Dedifferentiated amniotic fluid mesenchymal stem cell (primary cell): ENCODE results near the gene ORC5.
"Not testable (repeated sequence)": the region's sequence is repeated elsewhere in the genome, so short reads cannot be mapped to it uniquely, and the experiment has no call there.

Source experiments
- DNase-seq: peaks from one replicate; pipeline ENCODE4 v3.0.0-alpha.2; 2016; ENCODE audit errors: extremely low spot score

The ORC5 gene

GRCh38 chr7:104192434-104192833, 15.4 kb downstream of the ORC5 start:
- no peak for DNase-seq

- DNase-seq, result no peak
These were observed 22.5 kb downstream of the ORC5 start for GRCh38 chr7:104185346-104185745.

GRCh38 chr7:104179178-104179577, 28.6 kb downstream of the ORC5 start:
- no peak for DNase-seq

- DNase-seq, result not testable (repeated sequence)
These were observed 30.2 kb downstream of the ORC5 start for GRCh38 chr7:104177565-104178083.

GRCh38 chr7:104176332-104176731, 31.5 kb downstream of the ORC5 start:
- DNase-seq, result no peak

- no peak for DNase-seq
These were observed 32.3 kb downstream of the ORC5 start for GRCh38 chr7:104175361-104175984.

GRCh38 chr7:104174798-104175197, 33.0 kb downstream of the ORC5 start:
- DNase-seq, result no peak

- no peak for DNase-seq
These were observed 45.7 kb downstream of the ORC5 start for GRCh38 chr7:104162081-104162480.

GRCh38 chr7:104161244-104161643, 46.6 kb downstream of the ORC5 start:
- no peak for DNase-seq

GRCh38 chr7:104160375-104160774, 47.4 kb downstream of the ORC5 start:
- peak; percentile 61 for DNase-seq

- no peak for DNase-seq
These were observed 51.0 kb downstream of the ORC5 start for GRCh38 chr7:104156842-104157277.

- DNase-seq, result no peak
These were observed 54.5 kb downstream of the ORC5 start for GRCh38 chr7:104153287-104153686.

GRCh38 chr7:104152468-104152867, 55.3 kb downstream of the ORC5 start:
- no peak for DNase-seq

- DNase-seq, result no peak
These were observed 57.3 kb downstream of the ORC5 start for GRCh38 chr7:104150470-104150869.

- no peak for DNase-seq
These were observed 58.0 kb downstream of the ORC5 start for GRCh38 chr7:104149822-104150221.

GRCh38 chr7:104142147-104142546, 65.7 kb downstream of the ORC5 start:
- no peak for DNase-seq

GRCh38 chr7:104137971-104138370, 69.8 kb downstream of the ORC5 start:
- DNase-seq, result peak; percentile 26

GRCh38 chr7:104137511-104137910, 70.3 kb downstream of the ORC5 start:
- DNase-seq, result no peak

GRCh38 chr7:104136981-104137380, 70.8 kb downstream of the ORC5 start:
- DNase-seq, result no peak

- no peak for DNase-seq
These were observed 71.3 kb downstream of the ORC5 start for GRCh38 chr7:104136561-104136960.

- no peak for DNase-seq
These were observed 71.9 kb downstream of the ORC5 start for GRCh38 chr7:104135760-104136558.

- no peak for DNase-seq
These were observed 74.6 kb downstream of the ORC5 start for GRCh38 chr7:104133238-104133637.

GRCh38 chr7:104130726-104131125, 77.1 kb downstream of the ORC5 start:
- no peak for DNase-seq
